IMR-90 (cell line): Measurements from ENCODE around the gene SLC39A2.

Experiments
- RCOR1 ChIP-seq: IDR thresholded peaks from 2 replicates; pipeline ENCODE4 v1.6.1; 2012; ENCODE audit warnings: mild to moderate bottlenecking, low read length, improper control_type of control experiment; ENCODE audit not compliant: insufficient replicate concordance
- TF ChIP-seq, protein P1 (sequence below): conservative IDR thresholded peaks from 2 replicates; pipeline ENCODE4 v1.5.1; 2012; ENCODE audit warnings: mild to moderate bottlenecking, low read depth, low read length, improper control_type of control experiment

DNA sequence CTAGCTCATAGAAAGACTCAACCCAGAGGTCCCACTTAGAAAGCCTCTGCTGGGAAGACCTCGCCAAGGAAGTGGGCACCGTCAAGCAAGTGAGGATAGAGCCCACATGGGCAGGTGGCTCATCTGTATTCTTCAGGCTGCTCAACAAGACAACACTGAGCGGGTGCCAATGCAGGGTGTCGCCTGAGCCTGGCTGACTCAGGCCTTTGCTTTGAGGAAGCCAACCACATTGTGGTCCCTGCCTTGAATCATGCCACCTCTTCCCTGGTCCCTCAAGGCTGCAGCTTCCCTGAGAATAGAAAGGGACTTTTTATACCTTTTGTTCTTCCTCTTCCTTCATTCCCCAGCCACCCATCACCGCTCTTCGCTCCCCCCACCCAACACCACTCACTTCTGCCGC lies 37.7 kb downstream of the SLC39A2 start:
- TF ChIP-seq, protein P1, sequence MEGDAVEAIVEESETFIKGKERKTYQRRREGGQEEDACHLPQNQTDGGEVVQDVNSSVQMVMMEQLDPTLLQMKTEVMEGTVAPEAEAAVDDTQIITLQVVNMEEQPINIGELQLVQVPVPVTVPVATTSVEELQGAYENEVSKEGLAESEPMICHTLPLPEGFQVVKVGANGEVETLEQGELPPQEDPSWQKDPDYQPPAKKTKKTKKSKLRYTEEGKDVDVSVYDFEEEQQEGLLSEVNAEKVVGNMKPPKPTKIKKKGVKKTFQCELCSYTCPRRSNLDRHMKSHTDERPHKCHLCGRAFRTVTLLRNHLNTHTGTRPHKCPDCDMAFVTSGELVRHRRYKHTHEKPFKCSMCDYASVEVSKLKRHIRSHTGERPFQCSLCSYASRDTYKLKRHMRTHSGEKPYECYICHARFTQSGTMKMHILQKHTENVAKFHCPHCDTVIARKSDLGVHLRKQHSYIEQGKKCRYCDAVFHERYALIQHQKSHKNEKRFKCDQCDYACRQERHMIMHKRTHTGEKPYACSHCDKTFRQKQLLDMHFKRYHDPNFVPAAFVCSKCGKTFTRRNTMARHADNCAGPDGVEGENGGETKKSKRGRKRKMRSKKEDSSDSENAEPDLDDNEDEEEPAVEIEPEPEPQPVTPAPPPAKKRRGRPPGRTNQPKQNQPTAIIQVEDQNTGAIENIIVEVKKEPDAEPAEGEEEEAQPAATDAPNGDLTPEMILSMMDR = no peak
- TF ChIP-seq RCOR1 = no peak
